Vagina (tissue), 2 donors: ENCODE data around the gene BLMH.

ENCODE experiments used
- CTCF ChIP-seq, 3 experiments: fragments of 450-650 bp in 2 of 3; fragments of 200-600 bp in 1 of 3; sonication (generic) in 1 of 3; IDR thresholded peaks; one replicate each; pipeline ENCODE4 v1.5.1; 2017 to 2019; ENCODE audit warnings: antibody characterized with exemption in 3 of 3, mild to moderate bottlenecking in 2 of 3, moderate library complexity in 2 of 3
- POLR2AphosphoS5 ChIP-seq, 2 donors: sonication (generic); formaldehyde crosslinking; IDR thresholded peaks; one replicate each; pipeline ENCODE4 v1.9.0; 2017; ENCODE audit warnings: antibody characterized with exemption in 2 of 2, mild to moderate bottlenecking in 2 of 2, low read depth in 1 of 2; ENCODE audit not compliant: insufficient read depth in 1 of 2

GRCh38 chr17:30238003-30238344 is 53.8 kb downstream of the BLMH start:
- TF ChIP-seq CTCF (IDR thresholded peaks at IDR 0.05) (no peak), POLR2AphosphoS5 (IDR thresholded peaks at IDR 0.05; ENCODE audit: insufficient read depth in 1 of 2, low read depth in 1 of 2) (no peak)
